Transverse colon (tissue), 4 donors: ENCODE results near the gene ATP6AP1.

Experiments
- EP300 ChIP-seq: sonication (generic); formaldehyde crosslinking; IDR thresholded peaks from one replicate; pipeline ENCODE4 v1.6.1; 2017; ENCODE audit warnings: antibody characterized with exemption, low read depth
- POLR2A ChIP-seq: fragments of 450-650 bp; IDR thresholded peaks from one replicate; pipeline ENCODE4 v1.6.1; 2016; ENCODE audit warnings: antibody characterized with exemption, mild to moderate bottlenecking, moderate library complexity
- POLR2AphosphoS5 ChIP-seq, 3 donors: sonication (generic); formaldehyde crosslinking; IDR thresholded peaks; one replicate each; pipeline ENCODE4 v1.6.1; 2016; ENCODE audit warnings: antibody characterized with exemption in 3 of 3
- TF ChIP-seq, protein P1 (sequence below), 5 experiments: fragments of 200-600 bp in 3 of 5; fragments of 450-650 bp in 2 of 5; sonication (generic) in 3 of 5; IDR thresholded peaks; 1 replicate in 2 of 5; 2 replicates in 3 of 5; pipeline ENCODE4 v1.5.1; 2016 to 2017; ENCODE audit warnings: antibody characterized with exemption in 5 of 5, inconsistent platforms in 3 of 5, mild to moderate bottlenecking in 2 of 5, moderate library complexity in 1 of 5

DNA sequence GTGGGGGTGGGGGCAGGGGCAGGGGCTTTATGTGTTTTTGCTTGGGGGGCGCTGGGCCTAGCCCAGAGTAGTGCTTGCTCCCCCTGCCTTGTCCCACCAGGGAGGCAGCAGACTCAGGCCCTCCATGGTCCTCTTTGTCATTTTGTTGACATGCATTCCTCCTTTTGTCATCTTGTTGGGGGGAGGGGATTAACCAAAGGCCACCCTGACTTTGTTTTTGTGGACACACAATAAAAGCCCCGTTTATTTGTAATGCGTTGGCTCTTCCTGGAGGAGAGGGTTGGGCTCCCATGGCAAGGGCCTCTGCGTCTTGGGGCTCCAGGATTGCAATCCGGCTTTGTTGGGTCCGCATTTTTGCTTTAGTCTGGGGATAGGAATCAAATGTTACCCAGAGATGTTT lies 47.2 kb upstream of the ATP6AP1 start:
- TF ChIP-seq POLR2AphosphoS5 (IDR thresholded peaks at IDR 0.05) (no peak), POLR2A (no peak), EP300 (no peak)
- TF ChIP-seq, protein P1, sequence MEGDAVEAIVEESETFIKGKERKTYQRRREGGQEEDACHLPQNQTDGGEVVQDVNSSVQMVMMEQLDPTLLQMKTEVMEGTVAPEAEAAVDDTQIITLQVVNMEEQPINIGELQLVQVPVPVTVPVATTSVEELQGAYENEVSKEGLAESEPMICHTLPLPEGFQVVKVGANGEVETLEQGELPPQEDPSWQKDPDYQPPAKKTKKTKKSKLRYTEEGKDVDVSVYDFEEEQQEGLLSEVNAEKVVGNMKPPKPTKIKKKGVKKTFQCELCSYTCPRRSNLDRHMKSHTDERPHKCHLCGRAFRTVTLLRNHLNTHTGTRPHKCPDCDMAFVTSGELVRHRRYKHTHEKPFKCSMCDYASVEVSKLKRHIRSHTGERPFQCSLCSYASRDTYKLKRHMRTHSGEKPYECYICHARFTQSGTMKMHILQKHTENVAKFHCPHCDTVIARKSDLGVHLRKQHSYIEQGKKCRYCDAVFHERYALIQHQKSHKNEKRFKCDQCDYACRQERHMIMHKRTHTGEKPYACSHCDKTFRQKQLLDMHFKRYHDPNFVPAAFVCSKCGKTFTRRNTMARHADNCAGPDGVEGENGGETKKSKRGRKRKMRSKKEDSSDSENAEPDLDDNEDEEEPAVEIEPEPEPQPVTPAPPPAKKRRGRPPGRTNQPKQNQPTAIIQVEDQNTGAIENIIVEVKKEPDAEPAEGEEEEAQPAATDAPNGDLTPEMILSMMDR (IDR thresholded peaks at IDR 0.05), result no peak
